Fibroblast of mammary gland (primary cell): ENCODE results near the gene SGPP1.
"Not testable (repeated sequence)": the region's sequence is repeated elsewhere in the genome, so short reads cannot be mapped to it uniquely, and the experiment has no call there.

Source experiments
- DNase-seq: peaks from one replicate; pipeline ENCODE4 v3.0.0-alpha.2; 2010; ENCODE audit warnings: low read depth
- H3K4me3 ChIP-seq: 2 replicates; pipeline ENCODE4 v1.5.1; 2011; ENCODE audit warnings: low read depth, mild to moderate bottlenecking, low read length, moderate library complexity; ENCODE audit not compliant: control insufficient read depth
- CTCF ChIP-seq: conservative IDR thresholded peaks from 2 replicates; pipeline ENCODE4 v1.5.1; 2011; ENCODE audit warnings: low read depth, low read length, inconsistent platforms; ENCODE audit not compliant: control insufficient read depth, insufficient read depth

The SGPP1 gene

GRCh38 chr14:63671987-63672386 lies 55.9 kb downstream of the SGPP1 start:
- TF ChIP-seq CTCF = no peak
- no peak overlapping the region for H3K4me3 ChIP-seq
- no peak for DNase-seq

- no peak for TF ChIP-seq CTCF
- DNase-seq = no peak
- no peak overlapping the region for H3K4me3 ChIP-seq
These were observed 57.2 kb downstream of the SGPP1 start for GRCh38 chr14:63670692-63671091.

GRCh38 chr14:63666335-63666734 lies 61.5 kb downstream of the SGPP1 start:
- no peak for DNase-seq
- H3K4me3 ChIP-seq = no peak overlapping the region
- TF ChIP-seq CTCF = no peak

- peak; percentile 10 for DNase-seq
- TF ChIP-seq CTCF = no peak
- H3K4me3 ChIP-seq = no peak overlapping the region
These were observed 64.2 kb downstream of the SGPP1 start for GRCh38 chr14:63663428-63664341.

GRCh38 chr14:63662776-63663175 lies 65.1 kb downstream of the SGPP1 start:
- no peak for TF ChIP-seq CTCF
- no peak overlapping the region for H3K4me3 ChIP-seq
- DNase-seq = no peak

GRCh38 chr14:63661881-63662280 lies 66.0 kb downstream of the SGPP1 start:
- H3K4me3 ChIP-seq, DNase-seq: not testable (repeated sequence)

GRCh38 chr14:63659726-63660125 lies 68.1 kb downstream of the SGPP1 start:
- H3K4me3 ChIP-seq = no peak overlapping the region
- no peak for TF ChIP-seq CTCF
- no peak for DNase-seq
